ENCODE data around the gene SLC4A4.

SLC4A4 gene

GRCh38 chr4:71417150-71417549, 78.3 kb downstream of the SLC4A4 start:
- DNase-seq = no peak

DNA sequence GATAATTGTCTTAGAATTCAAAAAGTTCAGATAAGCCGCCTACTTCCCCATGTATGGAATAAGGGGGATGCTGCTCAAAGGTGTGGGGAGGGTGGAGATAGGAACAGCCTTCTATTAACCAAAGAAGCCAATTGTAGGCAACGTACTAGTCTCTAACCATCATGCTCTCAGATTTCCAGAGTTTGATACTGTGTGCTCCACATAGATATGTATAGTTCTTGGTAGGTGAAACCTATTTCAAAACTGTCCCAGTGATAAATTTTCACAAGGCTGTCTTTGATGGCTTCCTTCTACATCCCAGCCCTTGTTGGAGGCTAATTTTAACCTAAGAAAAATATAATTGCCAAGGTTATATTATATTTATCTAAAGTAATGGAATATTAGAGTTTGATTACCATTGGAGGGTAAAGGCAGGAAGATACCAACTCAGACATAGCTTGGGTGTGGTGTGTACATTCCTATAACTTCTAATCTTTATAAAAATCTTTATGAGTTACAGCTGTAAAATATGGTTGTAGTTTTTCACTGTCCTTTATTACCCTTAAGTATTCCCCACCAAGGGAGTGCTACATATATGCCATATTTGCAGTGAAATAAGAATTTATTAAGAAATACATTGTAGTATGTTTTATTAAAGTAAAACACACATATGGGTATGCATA, 87.7 kb downstream of the SLC4A4 start:
- DNase-seq = no peak

DNA sequence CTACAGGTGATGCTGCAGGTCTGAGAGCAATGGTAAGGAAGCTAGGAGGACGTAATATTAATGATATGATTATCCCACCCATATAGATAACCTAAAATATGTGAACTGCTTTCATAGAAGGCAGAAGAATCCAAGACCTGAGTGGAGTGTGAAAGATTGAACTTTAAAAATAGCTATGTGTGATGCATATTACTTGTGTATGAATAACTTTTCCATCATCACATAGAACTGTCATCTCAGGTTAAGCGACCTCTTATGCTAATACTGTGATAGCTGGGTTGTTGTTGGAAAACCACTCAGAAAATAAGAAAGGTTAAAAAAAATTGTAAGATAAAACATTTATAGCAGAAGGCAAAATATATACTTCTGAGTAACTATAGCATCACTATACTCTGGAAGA, 90.3 kb downstream of the SLC4A4 start:
- no peak for DNase-seq

DNA sequence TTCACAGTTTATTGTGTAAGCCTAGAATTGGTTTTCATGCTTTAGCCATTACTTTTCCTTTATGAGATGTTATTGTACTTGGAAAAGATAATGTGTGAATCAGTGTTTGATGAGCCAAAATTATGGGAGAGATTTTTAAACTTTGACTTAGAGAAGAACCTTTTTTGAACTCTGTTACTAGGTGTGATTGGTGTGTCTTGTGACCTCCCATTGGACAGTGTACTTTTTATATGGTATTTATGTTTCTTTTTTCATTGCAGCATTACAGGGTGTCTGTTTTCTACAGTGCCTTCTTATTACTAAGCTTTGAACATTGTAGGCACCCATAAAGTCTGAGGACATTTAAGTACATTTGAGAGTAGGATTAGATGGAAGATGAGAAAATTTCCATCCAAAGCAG, 91.1 kb downstream of the SLC4A4 start:
- no peak for DNase-seq

- DNase-seq = no peak
Observed at GRCh38 chr4:71430609-71431008, 91.8 kb downstream of the SLC4A4 start.

DNA sequence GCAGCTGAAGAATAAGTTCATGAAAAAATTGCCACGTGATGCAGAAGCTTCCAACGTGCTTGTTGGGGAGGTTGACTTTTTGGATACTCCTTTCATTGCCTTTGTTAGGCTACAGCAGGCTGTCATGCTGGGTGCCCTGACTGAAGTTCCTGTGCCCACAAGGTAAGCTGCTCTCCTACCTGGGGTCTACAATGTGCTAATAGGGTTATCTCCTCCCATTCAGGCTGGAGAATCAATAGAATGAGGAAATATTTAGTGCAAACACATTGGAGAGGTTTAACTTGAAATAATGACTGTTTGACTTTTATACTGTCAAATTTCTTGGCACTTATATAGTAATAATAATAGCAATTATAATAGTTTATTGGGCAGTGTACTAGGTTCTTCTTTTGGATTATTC, 101.8 kb downstream of the SLC4A4 start:
- DNase-seq = no peak

GRCh38 chr4:71441186-71442169, 102.7 kb downstream of the SLC4A4 start:
- no peak for DNase-seq

GRCh38 chr4:71442336-71442735, 103.5 kb downstream of the SLC4A4 start:
- no peak for DNase-seq

- DNase-seq = no peak
Observed at GRCh38 chr4:71444395-71444794, 105.6 kb downstream of the SLC4A4 start.

GRCh38 chr4:71445811-71446210, 107.0 kb downstream of the SLC4A4 start:
- DNase-seq = no peak

DNA sequence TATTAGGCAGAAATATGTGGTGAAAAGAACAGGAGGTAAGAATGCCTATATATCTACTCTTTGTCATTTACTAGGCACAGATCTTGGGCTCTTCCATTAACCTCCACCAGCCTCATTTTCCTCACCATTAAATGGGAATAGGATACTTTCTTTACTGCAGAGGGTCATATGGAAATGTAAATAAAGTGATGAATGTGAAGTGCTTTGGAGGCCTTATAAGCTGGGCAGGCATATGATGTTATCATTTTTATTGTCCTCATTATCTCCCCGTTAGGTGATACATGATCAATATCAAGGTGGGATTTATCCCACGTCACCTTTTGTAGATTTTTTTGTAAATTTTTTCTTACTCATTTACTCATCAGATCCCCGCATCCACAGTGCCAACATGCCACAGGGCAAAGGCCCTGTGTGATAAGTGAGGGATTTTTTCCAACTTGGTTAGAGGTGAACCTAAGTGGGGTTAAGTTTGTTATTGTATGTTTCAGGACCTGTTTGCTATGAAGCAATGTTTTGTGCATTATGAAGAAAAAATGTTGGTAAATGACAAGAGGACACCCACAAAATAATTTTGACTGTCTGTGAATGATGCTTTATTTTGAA, 107.8 kb downstream of the SLC4A4 start:
- DNase-seq = no peak

- no peak for DNase-seq
Observed at GRCh38 chr4:71449040-71449439, 110.2 kb downstream of the SLC4A4 start.

DNA sequence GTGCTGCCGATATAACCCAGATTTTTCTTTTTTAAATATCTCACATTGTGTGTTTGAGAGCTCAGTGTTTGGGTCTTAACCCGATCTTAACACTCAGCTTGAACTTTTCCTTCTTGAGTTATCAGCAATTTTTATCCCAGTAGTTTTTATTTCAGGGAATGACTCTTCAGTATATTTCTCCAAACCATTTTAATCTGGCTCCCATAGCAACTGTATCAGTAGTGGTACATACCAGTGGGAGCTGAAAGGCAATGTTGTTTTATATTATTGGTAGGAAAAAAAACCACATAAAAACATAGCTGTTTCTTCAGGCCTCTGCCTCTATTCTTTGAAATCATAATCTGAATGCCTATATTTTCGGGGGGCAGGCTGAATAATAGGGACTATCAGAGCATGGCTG, 111.1 kb downstream of the SLC4A4 start:
- no peak for DNase-seq

GRCh38 chr4:71453531-71453930, 114.7 kb downstream of the SLC4A4 start:
- DNase-seq = no peak

DNA sequence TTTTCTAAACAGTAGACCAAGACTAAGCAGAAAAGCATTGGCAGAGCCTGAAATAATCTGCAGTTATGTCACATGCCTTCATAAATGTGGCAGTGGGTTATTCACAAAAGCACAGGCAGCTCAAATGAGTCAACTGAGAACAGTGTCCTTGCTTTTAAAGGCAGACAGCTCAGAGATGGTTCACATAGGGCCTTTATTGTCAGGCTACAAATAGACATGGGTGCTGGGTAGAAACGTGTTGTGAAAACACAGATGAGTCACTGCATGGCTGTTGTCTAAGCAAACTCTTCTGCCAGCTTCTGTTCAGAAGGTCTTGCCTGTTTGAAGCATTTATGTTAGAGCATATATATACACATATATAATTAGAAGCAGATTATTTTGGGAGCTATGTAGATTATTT, 118.0 kb downstream of the SLC4A4 start:
- no peak for DNase-seq

GRCh38 chr4:71460371-71460770, 121.6 kb downstream of the SLC4A4 start:
- DNase-seq = no peak

- no peak for DNase-seq
Observed at GRCh38 chr4:71461422-71461821, 122.6 kb downstream of the SLC4A4 start.

DNA sequence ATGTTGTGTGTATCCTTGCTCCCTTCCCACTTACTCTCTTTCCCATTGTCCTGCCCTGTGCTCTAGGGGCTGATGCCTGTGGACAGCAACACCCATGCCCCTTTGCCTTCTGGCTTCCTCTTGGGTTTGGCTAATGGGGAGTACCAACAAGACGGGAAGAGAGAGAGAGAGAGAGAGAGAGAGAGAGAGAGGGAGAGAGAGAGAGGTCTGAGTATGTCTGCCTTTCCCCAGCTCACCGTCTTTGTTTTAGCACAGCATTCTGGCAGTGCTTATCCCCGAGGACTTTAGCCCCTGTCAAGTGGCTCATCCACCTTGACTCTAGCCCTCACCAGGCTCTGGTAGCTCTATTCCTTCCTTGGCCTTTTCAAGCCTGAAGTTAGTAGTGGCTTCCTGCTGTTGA, 128.0 kb downstream of the SLC4A4 start:
- no peak for DNase-seq

DNA sequence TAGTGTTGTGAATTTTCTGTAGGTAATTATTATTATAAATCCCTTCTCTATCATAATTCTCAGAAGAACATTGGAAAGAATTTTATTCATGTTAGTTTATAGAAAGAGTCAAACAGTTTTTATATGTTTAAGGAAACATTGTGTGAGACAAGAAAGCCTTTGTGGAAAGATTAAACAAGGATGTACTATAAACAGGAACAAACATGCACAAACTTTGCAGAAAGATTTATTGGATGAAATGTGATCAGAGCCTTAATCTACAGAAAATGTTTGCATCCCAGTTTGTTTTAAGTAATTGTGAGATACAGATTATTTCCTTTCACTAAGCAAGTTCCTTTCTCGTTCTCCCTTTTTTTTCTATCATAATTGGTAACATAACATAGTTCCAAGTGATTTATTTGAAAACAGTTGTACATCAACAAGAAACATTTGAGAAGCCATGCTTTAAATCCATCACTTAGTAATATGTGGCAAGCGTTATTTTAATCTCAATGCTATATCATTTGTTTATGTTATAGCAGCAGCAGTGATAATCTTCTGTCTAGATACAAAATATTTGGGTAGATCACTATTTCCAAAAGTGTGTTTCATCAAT, 129.4 kb downstream of the SLC4A4 start:
- DNase-seq = no peak

DNA sequence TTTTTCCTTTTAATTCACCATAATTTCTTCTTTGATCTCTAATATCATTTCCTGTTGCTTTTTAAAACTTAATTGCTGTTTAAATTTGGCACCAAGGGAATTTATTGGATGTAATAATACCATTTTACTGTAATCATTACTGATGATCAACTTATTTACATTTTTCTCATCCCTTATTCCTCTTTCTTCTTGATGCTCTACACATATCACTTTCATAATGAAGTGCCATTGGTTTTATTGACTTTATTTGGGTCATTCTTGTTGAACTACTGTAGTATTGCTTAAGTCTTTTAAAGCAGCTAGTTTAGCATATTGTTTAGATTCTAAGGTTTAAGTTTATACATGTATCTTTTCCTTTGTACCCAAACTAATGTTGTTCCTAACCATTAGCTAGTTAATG, 130.7 kb downstream of the SLC4A4 start:
- DNase-seq = no peak

DNA sequence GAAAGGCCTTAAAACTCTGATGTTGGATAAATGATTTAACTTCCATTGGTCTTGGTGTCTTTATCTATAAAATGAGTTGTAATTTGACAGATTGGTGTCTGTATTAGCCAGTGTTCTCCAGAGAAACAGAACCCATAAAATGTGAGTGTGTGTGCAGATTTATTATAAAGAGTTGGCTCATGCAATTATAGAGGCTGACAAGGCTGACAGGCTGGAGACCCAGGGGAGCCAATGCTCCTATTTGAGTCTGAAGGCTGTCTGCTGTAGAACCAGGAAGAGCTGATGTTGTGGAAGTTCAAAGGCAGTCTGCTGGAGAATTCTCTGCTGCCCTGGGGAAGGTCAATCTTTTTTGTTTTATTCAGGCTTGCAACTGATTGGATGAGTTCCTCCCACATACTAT, 131.7 kb downstream of the SLC4A4 start:
- no peak for DNase-seq

- no peak for DNase-seq
Observed at GRCh38 chr4:71472946-71473345, 134.1 kb downstream of the SLC4A4 start.

- no peak for DNase-seq
Observed at GRCh38 chr4:71473541-71474240, 134.9 kb downstream of the SLC4A4 start.

Measured in activated T-cell treated with anti-CD3 and anti-CD28 coated beads, Interleukin-2, amount 50 U/mL, for 48 hours (primary cell).